Coronary artery (tissue), 2 donors: Measurements from ENCODE around the gene HCFC1.

Experiments used
- DNase-seq: peaks from one replicate; pipeline ENCODE4 v3.0.0-alpha.2; 2017; ENCODE audit warnings: low spot score
- H3K27ac ChIP-seq, 2 donors: fragments of 200-600 bp; sonication (generic); one replicate each; pipeline ENCODE4 v1.5.1; 2016 to 2019
- H3K4me3 ChIP-seq: fragments of 200-600 bp; sonication (generic); 2 replicates; pipeline ENCODE4 v1.5.1; 2016; ENCODE audit warnings: mild to moderate bottlenecking, moderate library complexity
- CTCF ChIP-seq: fragments of 200-600 bp; sonication (generic); IDR thresholded peaks from one replicate; pipeline ENCODE4 v1.5.1; 2019; ENCODE audit warnings: antibody characterized with exemption

Gene HCFC1

GRCh38 chrX:153968255-153968654, 3.4 kb downstream of the HCFC1 start:
- DNase-seq, result no peak
- H3K27ac ChIP-seq, result peak overlapping the region; percentile 99
- no peak for TF ChIP-seq CTCF
- H3K4me3 ChIP-seq, result peak overlapping the region; percentile 87

GRCh38 chrX:153967536-153968224, 3.9 kb downstream of the HCFC1 start:
- no peak for TF ChIP-seq CTCF
- DNase-seq, result no peak
- Histone ChIP-seq H3K4me3 (peak overlapping the region; percentile 87), H3K27ac (peak overlapping the region; percentile 99)

- Histone ChIP-seq H3K4me3 (peak overlapping the region; percentile 87), H3K27ac (peak overlapping the region; percentile 99)
- TF ChIP-seq CTCF, result no peak
- no peak for DNase-seq
These were observed 4.6 kb downstream of the HCFC1 start for GRCh38 chrX:153966841-153967535.

GRCh38 chrX:153966283-153966688, 5.3 kb downstream of the HCFC1 start:
- TF ChIP-seq CTCF, result no peak
- Histone ChIP-seq H3K4me3 (peak overlapping the region; percentile 87), H3K27ac (peak overlapping the region in 1 of 2 donors; percentile 99)
- DNase-seq, result no peak

- H3K27ac ChIP-seq, result peak overlapping the region in 1 of 2 donors; percentile 40
- H3K4me3 ChIP-seq, result no peak overlapping the region
- no peak for TF ChIP-seq CTCF
- DNase-seq, result no peak
These were observed 6.2 kb downstream of the HCFC1 start for GRCh38 chrX:153965406-153965805.

- H3K4me3 ChIP-seq, result no peak overlapping the region
- H3K27ac ChIP-seq, result no peak overlapping the region
These were observed 7.5 kb downstream of the HCFC1 start for GRCh38 chrX:153964105-153964504.

More at GRCh38 chrX:153964105-153964504, 7.5 kb downstream of the HCFC1 start:
- DNase-seq, result no peak
- TF ChIP-seq CTCF, result no peak
